ENCODE results near the gene PPP2R2C.

Gene PPP2R2C

GRCh38 chr4:6326312-6327060, 145.9 kb downstream of the PPP2R2C start:
- TF ChIP-seq, protein P1, sequence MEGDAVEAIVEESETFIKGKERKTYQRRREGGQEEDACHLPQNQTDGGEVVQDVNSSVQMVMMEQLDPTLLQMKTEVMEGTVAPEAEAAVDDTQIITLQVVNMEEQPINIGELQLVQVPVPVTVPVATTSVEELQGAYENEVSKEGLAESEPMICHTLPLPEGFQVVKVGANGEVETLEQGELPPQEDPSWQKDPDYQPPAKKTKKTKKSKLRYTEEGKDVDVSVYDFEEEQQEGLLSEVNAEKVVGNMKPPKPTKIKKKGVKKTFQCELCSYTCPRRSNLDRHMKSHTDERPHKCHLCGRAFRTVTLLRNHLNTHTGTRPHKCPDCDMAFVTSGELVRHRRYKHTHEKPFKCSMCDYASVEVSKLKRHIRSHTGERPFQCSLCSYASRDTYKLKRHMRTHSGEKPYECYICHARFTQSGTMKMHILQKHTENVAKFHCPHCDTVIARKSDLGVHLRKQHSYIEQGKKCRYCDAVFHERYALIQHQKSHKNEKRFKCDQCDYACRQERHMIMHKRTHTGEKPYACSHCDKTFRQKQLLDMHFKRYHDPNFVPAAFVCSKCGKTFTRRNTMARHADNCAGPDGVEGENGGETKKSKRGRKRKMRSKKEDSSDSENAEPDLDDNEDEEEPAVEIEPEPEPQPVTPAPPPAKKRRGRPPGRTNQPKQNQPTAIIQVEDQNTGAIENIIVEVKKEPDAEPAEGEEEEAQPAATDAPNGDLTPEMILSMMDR (IDR thresholded peaks at IDR 0.05; ENCODE audit: low read depth, low read length), result no peak
- DNase-seq (ENCODE audit: extremely low read depth, low read depth), result no peak

DNA sequence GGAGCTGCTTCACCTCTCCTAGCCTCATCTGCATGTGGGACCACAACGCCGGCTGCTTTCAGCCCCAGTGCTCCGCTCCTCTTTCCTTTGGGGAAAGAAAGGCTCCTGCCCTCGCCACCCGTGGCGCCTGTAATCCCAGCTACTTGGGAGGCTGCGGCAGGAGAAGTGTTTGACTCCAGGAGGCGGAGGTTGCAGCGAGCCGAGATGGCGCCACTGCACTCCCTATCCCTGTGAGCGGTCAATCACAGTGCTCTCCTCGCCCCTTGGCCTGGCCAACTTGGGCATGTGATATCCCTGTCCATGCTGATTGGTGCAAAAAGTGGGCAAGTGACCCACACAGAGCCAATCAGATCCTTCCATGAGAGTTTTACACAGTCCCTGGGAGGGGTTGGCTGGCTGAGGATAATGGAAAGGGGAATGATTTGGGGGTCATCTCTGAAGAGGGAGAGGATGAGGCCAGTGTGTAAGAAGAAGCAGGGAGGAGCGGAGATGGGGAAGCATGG, 146.6 kb downstream of the PPP2R2C start:
- TF ChIP-seq, protein P1 (IDR thresholded peaks at IDR 0.05; ENCODE audit: low read depth, low read length), result no peak

GRCh38 chr4:6324999-6325787, 147.2 kb downstream of the PPP2R2C start:
- DNase-seq (ENCODE audit: extremely low read depth, low read depth), result no peak
- TF ChIP-seq, protein P1 (IDR thresholded peaks at IDR 0.05; ENCODE audit: low read depth, low read length), result no peak

More for the DNA sequence above, 146.6 kb downstream of the PPP2R2C start:
- no peak for DNase-seq (ENCODE audit: extremely low read depth, low read depth)

DNA sequence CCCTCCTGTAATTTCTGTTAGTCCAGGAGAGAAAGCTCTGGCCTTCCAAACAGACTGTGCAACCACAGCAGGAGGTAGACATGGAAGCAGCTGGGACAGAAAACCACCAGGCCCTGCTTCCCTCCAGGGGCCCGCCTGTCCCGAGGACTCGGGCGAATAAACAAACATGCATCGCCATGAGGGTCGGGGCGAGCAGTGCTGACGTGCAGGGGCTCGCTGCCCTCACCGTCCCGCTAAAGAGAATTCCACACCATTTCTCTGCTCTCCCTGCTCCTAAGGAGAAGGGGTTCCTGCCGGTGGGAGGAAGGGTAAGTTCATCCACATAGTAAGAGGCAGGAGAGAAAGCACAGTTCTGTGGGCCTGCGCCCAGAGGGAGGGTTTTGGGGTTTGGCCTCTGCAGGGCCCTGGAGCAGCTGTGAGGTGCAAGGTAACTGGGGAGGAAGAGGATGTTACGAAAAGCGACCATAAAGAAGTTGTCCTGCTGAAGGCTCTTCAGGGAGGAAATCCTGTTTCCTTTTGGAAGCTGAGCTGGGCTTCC, 147.9 kb downstream of the PPP2R2C start:
- DNase-seq (ENCODE audit: extremely low read depth, low read depth), result no peak
- TF ChIP-seq, protein P1 (IDR thresholded peaks at IDR 0.05; ENCODE audit: low read depth, low read length), result no peak

DNA sequence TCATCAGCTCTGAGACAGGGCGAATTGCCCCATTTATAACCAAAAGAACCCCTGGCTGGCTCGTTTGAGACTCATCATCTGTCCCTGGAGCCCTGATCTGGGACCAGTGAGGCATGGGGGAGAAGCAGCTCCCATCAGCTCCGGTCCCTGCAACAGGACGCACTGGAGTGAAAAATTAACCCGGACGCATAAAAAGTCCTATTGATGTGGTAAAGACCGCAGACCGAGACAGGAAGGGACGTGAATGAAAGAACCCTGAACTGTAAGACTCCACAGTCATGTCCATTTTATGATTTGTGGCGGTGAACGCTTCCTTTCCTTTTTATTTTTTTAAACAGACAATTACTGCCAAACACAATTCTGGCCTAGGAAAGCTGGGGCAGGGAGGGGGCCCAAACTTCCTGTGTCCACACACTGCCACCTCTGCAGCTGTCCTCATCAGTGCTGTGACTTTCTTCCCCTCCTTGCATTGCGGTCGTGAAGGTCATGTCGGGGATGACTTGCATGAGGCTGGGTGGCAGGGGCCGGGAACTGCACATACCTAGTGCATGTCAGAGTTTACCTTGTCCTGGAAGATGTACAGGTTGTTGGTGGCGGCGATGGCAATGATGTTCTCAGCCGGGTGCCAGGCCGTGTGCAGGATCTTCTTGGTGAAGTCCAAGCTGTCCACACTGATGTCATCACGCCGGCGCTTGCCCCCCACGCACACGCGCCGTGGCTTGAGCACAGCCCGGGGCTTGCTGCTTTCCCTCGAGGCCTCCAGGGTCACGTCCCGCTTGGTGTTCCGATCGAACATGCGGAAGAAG, 149.4 kb downstream of the PPP2R2C start:
- TF ChIP-seq, protein P1 (IDR thresholded peaks at IDR 0.05; ENCODE audit: low read depth, low read length), result no peak
- DNase-seq (ENCODE audit: extremely low read depth, low read depth), result no peak

DNA sequence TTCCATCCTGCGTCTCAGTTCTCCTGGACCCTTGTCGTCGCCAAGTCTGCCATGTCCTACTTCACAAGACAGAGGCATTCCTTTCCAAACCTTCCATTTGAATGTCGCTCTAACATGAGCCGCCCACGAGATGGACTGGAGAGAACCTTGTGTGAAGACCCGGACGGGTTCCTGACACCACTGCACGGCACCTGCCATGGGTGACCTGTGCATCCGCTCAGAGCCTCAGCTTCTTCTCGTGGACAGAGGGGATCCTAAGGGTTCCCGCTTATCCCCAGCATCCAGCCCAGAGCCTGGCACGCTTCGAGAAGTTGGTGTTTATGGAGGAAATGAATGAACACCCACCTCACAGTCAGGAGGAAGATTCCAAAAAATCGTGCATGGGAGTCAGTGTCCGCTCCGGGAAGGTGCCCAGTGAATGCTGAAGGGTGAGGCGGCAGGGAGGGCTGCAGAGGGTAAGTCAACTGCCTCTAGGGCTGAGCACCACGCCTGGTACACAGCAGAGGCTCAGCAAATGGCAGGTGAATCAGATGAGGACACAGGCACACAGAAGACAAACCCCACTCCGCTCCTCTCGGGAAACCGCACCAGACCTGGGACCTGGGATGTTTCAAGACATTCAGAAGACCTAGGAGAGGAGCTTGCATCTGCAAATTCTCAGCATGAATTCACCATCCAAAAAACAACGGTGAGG, 150.2 kb downstream of the PPP2R2C start:
- TF ChIP-seq, protein P1 (IDR thresholded peaks at IDR 0.05; ENCODE audit: low read depth, low read length), result no peak
- DNase-seq (ENCODE audit: extremely low read depth, low read depth), result no peak

Measured in AG09319 (cell line).